ENCODE results near the gene SMLR1.
"Not testable (repeated sequence)": the region's sequence is repeated elsewhere in the genome, so short reads cannot be mapped to it uniquely, and the experiment has no call there.

The SMLR1 gene

GRCh38 chr6:130827247-130828149 is at the start of gene SMLR1:
Gene SMLR1, plus strand, starts transcription at chr6:130827406. Its CDS starts 8 bp downstream, at chr6:130827414.
- DNase-seq (ENCODE audit: low spot score), result no peak

- DNase-seq (ENCODE audit: low spot score), result no peak
These were observed 48.1 kb upstream of the SMLR1 start for GRCh38 chr6:130778946-130779657.

DNA sequence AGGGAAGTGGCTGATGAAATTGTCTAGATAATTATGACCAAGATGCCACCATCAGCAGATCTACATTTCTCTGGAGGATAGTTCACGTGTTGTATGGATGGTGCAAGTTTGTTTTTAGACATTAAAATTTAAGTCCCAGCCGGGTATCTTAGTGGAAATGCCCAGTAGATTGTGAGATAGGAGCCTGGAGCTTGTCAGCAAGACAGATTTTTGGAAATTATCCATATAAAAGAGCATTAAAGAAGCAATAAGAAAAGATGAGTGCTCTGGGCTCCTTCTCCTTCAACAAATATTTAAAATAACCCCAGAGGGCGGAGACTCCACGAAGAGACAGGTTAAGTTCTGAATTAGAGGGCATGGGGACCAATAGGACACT is 47.6 kb upstream of the SMLR1 start:
- no peak for DNase-seq (ENCODE audit: low spot score)

- no peak for DNase-seq (ENCODE audit: low spot score)
These were observed 47.1 kb upstream of the SMLR1 start for GRCh38 chr6:130780122-130780521.

DNA sequence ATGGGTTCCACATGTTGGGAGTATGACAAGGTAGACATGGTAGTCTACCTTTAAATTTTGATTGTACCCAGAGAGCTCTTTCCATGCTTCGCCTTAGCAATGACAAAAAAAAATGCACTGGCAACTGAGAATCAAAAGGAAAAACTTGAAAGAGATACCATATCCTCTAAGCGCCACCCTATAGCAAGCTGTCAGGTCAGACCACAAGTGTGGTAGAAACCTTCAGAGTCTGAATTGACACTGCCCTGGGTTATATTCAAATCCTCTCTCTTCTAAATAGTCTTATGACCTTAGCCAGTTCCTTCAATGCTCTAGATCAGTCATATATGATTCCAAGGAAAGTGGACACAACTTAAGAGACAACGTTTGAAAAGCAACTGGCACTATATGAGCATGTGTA is 45.6 kb upstream of the SMLR1 start:
- DNase-seq (ENCODE audit: low spot score), result no peak

DNA sequence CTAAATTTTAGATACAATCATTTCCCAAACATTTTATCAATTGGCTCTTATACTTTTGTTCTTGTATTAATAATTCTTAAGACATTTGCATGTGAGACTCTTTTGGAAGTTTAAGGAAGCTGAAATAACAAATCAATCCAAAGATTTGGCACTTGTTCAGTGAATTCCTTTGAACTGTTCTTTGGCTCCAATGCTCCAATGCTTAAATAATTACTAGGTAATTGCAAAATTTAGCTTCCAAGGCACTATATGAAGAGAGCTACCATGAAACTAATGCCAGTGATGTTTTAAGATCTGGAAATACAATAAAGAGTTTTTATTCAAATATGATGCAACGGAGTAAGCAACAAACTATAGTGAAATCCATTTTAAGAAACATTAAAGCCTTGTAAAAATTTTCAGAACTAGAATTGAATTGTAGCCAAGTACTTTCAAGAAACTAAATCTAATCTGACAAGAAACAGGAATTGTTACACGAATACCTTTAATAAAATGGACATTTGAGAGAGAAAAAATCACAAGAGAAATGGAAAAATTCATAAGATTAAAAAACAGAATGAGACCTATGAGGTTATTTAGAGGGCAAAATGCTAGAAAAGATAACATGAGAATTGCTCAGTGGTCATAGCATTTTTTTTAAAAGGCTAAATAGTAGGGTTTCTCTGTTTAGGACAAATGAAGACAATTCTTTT is 43.6 kb upstream of the SMLR1 start:
- DNase-seq (ENCODE audit: low spot score), result no peak

- no peak for DNase-seq (ENCODE audit: low spot score)
These were observed 39.3 kb upstream of the SMLR1 start for GRCh38 chr6:130787726-130788500.

GRCh38 chr6:130788954-130789353 is 38.3 kb upstream of the SMLR1 start:
- no peak for DNase-seq (ENCODE audit: low spot score)

DNA sequence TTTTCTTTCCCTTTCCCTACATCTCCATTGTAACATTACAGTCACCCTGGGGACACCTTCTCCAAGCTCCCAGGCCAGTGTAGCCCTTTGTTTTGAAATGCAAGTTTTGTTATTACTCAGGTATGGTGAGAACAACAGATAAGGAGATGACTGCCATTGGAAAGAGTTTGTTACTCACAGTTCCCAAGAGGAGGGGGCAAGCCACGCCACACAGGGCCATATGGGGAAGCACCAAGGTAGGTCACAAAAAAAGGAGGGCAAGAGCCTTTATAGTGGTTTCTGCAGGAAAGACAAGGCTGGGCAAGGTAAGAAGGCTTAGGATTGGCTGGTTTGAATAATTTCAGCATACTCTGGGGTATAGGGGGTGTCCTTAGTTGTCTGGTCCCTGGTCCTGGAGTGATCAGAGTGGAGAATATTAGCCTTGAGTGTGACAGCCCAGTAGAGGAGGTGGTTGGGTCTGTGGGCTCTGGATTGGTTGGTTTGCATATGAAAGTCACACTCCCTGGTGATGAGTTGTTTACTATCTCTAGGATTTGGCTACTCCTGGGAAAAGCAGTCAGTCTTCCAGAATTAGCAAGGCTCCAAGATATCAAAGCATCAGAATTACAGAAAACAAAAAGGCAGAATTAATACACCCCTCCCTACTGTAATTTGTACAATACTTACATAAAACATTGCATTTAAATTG is 33.1 kb upstream of the SMLR1 start:
- no peak for DNase-seq (ENCODE audit: low spot score)

DNA sequence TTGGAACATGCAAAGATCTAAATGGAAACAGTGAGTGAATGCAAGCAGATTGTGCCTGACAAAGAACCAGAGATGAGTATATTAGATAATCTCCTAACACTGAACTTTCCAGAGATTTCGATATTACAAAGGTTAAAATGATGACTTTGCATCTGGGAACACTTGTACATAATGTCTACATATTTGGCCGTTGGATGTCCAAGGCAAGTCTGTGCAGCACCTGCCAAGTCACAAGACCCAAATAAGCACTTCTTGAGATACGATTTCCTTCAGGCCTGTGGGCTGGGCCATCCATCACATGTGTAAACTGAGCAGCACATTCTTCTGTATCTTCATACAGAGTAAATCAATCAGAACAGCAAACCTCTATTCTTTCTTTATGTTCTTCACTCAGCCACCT is 32.5 kb upstream of the SMLR1 start:
- DNase-seq (ENCODE audit: low spot score), result no peak

DNA sequence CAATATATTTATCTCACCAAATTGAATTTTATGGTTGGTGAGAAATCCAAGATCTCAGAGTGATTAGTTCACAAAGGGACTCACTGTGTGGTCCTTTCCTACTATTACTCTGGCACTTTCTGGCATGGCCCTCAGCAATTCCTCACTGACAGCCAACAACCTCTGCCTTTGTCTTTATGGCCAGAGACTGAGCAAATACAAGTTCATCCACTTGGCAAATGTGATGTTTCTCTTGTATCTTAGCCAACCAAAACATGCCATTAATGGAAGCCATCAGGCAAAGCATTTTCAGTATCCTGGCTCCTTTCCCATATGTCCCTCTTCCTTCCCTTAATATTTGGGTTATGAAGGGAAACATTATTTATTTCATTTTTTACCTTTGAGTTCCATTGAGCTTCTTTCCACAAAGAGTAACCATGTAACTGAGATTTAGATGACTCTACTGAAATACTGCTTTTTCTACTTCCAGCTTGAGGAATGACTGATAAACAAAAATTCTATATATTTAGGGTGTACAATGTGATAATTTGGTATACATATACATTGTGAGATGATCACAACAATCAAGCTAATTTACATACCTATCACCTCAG is 30.8 kb upstream of the SMLR1 start:
- no peak for DNase-seq (ENCODE audit: low spot score)

DNA sequence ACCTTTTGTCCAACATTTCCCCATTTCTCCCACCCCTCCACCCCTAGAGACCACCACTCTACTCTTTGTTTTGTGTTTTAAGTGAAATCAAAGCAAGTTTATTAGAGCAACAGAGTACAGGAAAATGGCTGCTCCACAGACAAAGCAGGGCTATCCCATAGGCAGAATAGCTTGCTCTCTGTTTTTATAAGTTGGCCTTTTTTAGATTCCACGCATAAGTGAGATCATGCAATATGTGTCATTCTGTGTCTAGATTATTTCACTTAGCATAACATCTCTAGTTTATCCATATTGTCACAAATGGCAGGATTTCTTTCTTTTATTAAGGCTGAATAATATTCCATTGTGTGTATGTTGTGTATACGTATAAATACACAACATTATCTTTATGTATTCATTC is 30.1 kb upstream of the SMLR1 start:
- DNase-seq (ENCODE audit: low spot score), result no peak

DNA sequence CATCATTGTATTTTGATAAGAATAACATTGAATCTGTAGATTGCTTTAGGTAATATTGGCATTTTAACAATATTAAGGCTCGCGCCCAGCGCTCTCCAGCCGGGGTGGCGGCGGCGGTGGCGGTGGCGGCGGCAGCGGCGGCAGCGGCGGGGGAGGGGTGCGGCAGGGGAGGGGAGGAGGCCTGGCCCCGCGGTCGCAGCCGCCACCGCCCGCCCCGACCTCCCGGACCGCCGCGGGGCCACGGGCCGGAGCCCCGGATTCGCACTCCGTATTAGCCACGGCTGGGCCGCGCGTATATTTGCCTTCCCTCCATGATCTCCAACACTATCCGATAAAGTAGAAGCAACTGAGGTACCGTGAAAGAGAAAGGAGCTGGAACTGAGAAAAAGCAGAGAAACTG is 25.8 kb upstream of the SMLR1 start:
- DNase-seq (ENCODE audit: low spot score), result not testable (repeated sequence)

- no peak for DNase-seq (ENCODE audit: low spot score)
These were observed 16.7 kb upstream of the SMLR1 start for GRCh38 chr6:130810307-130811030.

DNA sequence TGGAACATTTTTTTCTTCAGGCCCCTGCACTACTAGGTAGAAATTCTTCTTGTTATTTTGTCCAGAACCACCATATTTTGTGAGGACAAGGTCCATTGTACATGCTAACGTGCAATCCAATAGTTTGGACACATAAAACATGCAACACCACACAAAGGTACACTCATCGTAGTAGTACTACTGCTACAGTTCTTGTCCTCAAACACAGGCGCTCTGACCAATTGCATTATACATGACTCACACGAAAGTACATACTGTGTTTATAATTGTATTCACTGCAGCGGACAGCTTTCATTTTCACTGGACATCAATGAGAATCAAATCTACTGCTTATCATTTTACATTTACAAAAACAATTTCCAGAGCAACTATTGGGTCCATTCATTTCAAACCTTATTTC is 15.3 kb upstream of the SMLR1 start:
- DNase-seq (ENCODE audit: low spot score), result no peak

DNA sequence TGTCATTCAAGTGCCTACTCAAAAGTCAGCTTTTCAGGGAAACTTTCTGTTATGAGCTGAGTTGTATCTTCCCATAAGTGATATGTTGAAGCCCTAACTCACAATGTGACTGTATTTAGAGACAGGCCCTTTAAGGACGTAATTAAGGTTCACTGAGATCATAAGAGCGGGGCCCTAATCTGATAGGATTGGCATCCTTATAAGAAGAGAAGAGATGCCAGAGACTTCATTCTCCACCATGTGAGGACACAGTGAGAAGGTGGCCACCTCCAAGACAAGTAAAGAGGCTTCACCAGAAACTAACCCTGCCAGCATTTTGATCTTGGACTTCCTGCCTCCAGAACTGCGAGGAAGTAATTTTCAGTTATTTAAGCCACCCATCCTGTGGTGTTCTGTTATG is 12.7 kb upstream of the SMLR1 start:
- no peak for DNase-seq (ENCODE audit: low spot score)

GRCh38 chr6:130815200-130816071 is 11.8 kb upstream of the SMLR1 start:
- no peak for DNase-seq (ENCODE audit: low spot score)

DNA sequence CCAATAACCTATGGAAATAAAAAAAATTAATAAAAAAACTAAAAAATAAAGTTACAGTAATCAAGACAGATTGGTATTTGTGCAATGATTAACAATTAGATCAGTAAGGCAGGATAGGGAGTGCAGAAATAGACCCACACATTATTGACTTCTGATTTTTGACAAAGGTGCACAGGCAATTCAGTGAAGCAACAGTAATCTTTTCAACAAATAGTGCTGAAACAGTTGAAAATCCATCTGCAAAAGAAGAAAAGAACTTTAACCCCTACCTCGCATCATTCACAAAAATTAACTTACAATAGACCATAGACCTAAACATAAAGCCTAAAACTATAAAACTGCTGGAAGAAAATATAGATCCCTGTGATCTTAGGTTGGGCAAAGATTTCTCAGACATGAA is 4.5 kb upstream of the SMLR1 start:
- no peak for DNase-seq (ENCODE audit: low spot score)

DNA sequence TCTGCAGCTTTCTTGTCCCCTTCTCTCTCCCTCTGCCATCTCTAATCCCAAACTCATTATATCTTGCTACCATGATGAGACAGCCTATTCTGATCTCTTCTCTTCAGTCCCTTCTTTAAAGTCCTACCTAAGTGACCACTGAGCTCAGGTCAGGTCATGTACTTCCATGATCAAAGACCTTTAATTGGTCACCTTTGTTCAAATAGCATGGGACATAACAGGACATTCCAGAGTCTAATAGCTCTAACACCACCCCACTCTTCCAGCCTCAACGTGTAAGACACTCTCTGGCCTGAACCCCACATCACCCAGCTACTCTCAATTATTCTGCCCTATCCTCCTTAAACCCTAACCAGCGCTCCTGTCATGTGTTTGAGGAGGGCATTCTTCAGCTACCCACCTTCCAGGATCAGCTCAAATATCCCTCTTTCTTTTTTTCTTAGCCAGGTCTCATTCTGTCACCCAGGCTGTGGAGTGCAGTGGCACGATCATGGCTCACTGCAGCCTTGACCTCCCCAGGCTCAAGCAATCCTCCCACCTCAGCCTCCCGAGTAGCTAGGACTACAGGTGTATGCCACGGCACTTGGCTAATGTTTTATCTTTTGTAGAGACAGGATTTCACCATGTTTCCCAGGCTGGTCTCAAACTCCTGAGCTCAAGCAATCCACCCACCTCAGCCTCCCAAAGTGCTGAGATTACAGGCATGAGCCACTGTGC is 2.1 kb upstream of the SMLR1 start:
- DNase-seq (ENCODE audit: low spot score), result no peak
